HG03469 (cell line): Measurements from ENCODE around the gene FNDC3B.
"Not testable (repeated sequence)": the region's sequence is repeated elsewhere in the genome, so short reads cannot be mapped to it uniquely, and the experiment has no call there.

Experiments used
- ATAC-seq: cut with Tn5 transposase; IDR thresholded peaks from one replicate; pipeline ENCODE4 v1.9.1; 2021; ENCODE audit warnings: mild to moderate bottlenecking, moderate library complexity, moderate number of reproducible peaks; ENCODE audit not compliant: unreplicated experiment

The FNDC3B gene

GRCh38 chr3:172090035-172090434 is 50.7 kb downstream of the FNDC3B start:
- ATAC-seq, result no peak

- ATAC-seq, result no peak
Measured at GRCh38 chr3:172092658-172093057, 53.3 kb downstream of the FNDC3B start.

GRCh38 chr3:172093581-172094443 is 54.4 kb downstream of the FNDC3B start:
- ATAC-seq, result not testable (repeated sequence)

DNA sequence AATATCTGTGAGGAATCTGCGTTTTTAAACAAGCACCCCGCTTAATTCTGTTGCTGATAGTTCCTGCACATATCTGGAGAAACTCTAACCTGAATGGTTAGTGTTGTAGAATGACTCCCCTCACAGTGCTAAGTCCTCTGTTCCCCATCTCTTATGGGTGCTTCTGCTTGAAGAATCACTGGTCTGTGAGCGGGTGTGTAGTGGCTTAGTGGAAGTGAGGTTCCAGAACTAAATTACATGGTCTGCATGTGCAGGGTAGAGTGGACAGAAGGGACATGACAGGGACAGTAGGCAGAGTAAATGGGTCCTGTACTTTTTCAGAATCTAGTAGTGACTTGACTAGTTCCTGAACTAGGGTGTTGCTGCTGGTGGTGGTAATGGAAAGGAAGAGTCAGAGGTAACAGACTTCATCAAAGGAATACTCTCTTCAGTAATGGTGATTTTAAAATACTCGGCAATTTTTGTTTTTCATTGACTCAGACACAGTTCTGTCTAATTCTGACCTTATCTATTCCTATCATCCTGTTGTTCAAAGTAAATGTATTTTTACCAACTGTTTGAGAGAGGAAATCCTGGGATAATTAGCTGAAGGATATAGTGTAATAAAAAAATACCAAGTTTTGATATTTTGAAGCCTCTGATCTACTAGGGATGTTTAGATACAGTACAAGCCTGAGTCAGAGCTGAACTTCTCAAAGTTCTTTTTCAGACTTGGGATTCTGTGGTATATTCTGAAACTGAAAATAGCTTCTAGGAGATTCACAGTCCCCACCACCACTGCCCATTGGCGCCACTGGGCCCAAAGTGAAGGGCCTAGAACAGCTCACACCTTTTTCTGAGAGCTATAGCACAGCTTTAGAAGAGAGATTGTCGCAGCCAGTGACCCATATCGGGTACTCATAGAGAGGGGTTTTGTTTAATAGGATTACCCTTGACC is 55.5 kb downstream of the FNDC3B start:
- ATAC-seq, result peak; percentile 88

- no peak for ATAC-seq
Measured at GRCh38 chr3:172096881-172097420, 57.6 kb downstream of the FNDC3B start.

DNA sequence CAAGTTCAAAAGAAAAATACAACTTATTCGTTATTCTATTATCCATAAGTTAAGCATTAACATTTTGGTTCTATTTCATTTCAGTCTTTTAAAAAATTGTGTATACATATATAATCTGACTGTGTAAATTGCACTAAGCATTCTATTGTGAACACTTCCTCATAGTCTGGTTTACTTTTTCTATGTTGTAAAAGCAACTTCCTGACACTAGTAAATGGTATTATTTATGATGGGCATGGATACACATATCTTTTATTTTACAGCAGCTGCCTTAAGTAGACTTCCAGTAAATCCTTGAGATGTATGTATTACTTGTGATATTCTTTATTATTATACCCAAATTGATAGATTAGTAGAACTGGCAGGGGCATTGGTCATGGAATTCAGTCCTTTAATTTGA is 58.2 kb downstream of the FNDC3B start:
- ATAC-seq, result no peak

DNA sequence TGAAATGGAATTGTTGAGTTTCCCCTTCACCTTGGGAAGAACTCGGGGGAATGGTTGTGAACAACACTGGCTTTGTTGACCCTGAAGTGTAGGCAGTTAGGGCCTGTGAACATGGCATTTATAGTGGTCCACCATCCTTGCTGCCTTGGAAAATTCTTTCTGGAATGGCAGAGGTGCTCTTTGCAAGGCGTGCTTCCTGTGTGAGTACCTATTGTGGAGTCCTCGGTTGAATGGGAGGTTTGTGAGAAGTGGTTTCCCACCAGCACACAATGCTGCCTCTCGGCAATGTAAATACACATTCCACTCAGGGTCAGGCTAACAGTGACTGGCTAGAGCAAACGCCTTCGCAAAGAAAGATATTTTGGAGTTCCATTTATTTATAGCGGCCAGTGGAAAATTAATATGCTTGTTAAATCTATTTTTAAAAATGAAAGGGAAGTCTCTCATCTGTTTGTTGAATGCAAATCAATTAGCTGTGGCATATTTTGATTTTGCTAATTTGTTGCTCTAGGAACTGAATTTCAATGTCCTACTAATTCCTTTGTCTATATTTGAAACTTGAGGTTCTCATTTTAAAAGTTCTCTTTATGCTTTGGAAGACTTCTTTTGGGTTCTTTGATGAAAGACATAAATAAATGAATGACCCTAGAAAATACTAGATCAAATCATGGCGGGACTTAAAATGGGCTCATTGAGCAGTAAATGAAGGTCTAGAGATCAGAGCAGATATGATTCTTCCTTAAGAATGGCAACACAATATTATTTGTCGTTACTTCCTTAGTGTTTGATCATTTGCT is 59.5 kb downstream of the FNDC3B start:
- ATAC-seq, result no peak

DNA sequence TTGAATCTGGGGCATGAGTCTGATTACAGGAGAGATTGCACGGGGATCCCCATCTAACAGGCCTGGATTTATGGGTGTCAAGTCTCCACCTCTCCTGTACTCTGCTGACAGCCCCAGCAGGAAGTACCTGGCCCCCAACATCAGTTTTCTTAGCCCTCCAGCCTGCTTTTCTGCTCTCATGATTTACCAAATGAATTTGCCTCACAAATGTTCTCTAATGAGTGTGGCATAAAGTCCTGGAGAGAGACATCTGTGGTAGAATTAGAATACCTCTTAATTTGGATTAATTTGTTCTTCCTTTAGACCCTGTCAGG is 60.1 kb downstream of the FNDC3B start:
- ATAC-seq, result no peak

DNA sequence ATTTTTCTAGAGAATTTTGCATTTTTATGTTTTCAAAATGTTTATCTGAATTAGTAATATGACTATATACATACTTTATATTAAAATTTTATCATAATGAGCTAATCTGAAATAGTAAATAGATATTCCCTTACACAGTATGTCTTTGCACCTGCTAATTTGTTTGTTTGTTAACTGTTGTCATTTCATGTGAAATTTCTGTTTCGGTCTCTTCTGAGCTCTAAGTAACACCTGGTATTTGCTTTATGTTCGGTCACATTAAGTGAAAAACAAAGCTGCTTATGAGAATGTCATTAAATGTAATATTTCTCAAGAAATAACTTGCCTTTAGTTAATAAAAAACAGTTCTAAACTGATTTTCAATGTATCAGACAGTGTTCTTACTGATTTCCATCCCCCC is 61.1 kb downstream of the FNDC3B start:
- no peak for ATAC-seq

- no peak for ATAC-seq
Measured at GRCh38 chr3:172101107-172101506, 61.7 kb downstream of the FNDC3B start.

DNA sequence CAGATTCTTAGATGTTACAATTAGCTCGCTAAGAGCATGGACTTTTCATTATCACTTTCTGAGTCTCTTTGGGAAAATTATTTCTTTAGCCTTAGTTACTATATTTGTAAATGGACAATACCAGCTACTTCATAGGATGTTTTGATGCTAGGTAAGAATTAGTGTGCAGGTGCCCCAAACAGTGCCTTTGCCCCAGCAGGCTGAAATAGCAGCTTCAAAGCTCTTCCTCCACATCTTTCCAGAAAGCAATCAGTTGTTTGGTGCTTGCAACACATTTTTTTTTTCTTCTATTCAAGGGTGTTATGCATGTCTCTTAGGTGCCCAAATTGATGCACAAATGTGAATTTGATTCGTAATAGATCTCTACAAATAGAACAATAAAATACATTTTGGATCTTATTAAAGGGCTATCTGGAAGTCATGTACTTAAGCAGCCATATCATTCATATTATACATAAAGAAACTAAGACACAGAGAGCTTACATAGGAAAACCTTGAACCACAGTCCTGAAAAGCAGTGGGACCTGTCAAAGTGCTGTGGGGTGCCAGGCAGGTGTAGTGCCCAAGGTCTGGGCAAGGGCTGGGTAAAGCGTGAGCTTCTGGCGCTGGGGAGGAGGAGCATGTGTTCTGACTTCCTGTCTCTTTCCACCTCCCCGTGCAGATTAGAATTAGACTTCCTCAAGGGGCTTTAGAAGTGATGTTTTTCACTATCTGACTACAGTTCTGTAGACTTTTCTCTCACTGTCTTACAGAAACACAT is 62.9 kb downstream of the FNDC3B start:
- ATAC-seq, result no peak

GRCh38 chr3:172102883-172103310 is 63.5 kb downstream of the FNDC3B start:
- ATAC-seq, result no peak

- ATAC-seq, result no peak
Measured at GRCh38 chr3:172103724-172104123, 64.3 kb downstream of the FNDC3B start.

DNA sequence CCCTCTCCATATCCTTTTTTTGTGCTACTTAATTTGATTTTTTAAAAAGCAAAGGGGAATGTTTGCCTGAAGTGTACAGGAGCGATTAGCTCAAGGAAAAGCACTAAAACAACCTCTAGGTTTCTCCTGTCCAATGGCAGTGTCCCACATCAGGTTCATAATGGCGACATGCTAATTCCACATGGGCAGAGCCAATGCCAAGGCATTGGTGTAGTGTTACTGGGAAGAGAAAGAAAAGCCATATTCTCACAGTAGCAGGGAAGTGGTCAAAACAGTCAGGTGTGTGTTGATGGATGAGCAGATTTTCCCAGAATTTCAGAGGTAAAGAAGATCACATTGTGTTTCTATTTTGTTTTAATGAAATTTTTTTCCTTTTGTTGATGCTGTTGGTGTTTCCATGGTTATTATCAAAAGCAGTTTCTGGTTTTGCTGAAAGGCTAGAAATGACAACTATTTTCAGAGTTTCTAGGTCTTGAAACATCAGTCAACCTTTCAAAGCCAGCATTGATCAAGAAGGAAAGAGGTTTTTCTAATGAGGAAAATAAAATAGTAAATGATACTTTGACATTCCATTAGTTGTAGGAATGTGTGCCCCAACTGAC is 65.2 kb downstream of the FNDC3B start:
- ATAC-seq, result no peak

GRCh38 chr3:172106037-172106954 is 66.9 kb downstream of the FNDC3B start:
- no peak for ATAC-seq

GRCh38 chr3:172106989-172107388 is 67.6 kb downstream of the FNDC3B start:
- peak; percentile 30 for ATAC-seq

DNA sequence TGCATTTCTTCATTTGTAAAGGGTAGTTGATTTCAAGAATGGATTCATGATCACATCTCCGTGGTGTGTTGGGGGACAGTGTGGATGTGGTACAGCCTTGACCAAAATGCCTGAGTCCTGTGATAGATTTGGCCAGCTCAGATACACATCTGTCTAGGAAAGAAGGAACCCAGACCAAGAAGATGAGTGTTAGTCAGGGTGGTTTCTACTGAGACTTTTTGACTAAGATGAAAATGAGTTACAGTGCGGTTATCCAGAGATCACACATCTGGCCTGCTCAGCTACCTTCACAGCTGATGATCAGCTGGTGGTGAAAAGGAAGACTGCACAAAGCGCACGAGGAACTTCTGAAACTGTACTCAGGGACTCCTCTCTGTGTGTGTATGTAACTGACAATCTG is 68.0 kb downstream of the FNDC3B start:
- peak; percentile 90 for ATAC-seq

DNA sequence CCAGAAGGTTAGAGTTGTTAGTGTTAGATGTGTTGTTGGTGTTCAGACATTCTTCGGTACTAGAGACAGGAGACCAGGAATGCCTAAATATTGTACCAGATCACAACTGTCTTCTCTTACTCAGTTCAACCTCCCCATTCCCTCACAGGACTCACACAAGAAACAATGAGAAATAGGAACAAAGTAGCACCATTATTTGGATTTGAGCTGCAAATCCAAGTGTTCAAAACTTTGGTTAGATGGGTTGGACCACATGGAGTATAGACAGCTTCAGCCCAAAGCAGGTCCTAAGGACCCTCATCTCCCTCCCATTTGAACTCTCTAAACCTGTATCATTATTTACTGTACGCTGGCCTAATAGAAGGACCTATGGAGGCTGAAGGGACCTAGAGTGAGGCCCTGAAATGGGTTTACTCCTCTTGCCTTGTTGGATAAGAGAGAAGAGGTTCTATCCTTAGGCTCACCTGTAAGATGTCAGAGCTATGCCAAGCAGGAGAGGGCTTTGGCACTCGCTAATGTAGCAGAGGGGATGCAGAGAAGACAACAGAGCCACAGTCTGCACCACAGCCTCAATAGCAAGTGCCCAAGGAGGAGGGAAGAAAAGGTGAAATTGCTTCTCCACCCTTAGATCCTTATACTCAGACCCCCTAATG is 70.9 kb downstream of the FNDC3B start:
- ATAC-seq, result no peak
